SK-N-MC (cell line): ENCODE data around the gene CCDC107.

Source experiments
- DNase-seq: peaks from one replicate; pipeline ENCODE4 v3.0.0-alpha.2; 2011; ENCODE audit warnings: low read depth, low spot score
- H3K27ac ChIP-seq: fragments of 200-600 bp; sonication (generic); 2 replicates; pipeline ENCODE4 v1.5.1; 2016; ENCODE audit warnings: mixed run types
- H3K36me3 ChIP-seq: fragments of 200-600 bp; sonication (generic); 2 replicates; pipeline ENCODE4 v1.6.1; 2017; ENCODE audit warnings: antibody characterized with exemption, low read length, mixed read lengths; ENCODE audit not compliant: insufficient read depth
- H3K4me3 ChIP-seq: fragments of 200-600 bp; sonication (generic); 2 replicates; pipeline ENCODE4 v1.5.1; 2016
- H3K9ac ChIP-seq: fragments of 200-600 bp; sonication (generic); 2 replicates; pipeline ENCODE4 v1.8.0; 2017; ENCODE audit warnings: mixed run types, mixed read lengths; ENCODE audit not compliant: insufficient read length
- H3K9me3 ChIP-seq: fragments of 200-600 bp; sonication (generic); 2 replicates; pipeline ENCODE4 v1.6.1; 2017; ENCODE audit warnings: low read depth, mild to moderate bottlenecking, antibody characterized with exemption, low read length, moderate library complexity, mixed read lengths
- EZH2 ChIP-seq: fragments of 200-600 bp; sonication (generic); IDR thresholded peaks from one replicate; pipeline ENCODE4 v1.6.1; 2017; ENCODE audit warnings: antibody characterized with exemption
- FOXP2 ChIP-seq: optimal IDR thresholded peaks from 2 replicates; pipeline ENCODE3; 2011; ENCODE audit warnings: mild to moderate bottlenecking, moderate library complexity; ENCODE audit not compliant: insufficient read depth; ENCODE audit errors: extremely low read length, control extremely low read depth
- POLR2AphosphoS5 ChIP-seq: IDR thresholded peaks from 2 replicates; pipeline ENCODE4 v1.6.1; 2012; ENCODE audit warnings: mild to moderate bottlenecking, low read depth, low read length, borderline replicate concordance

Gene CCDC107

GRCh38 chr9:35682520-35683315 lies 24.6 kb downstream of the CCDC107 start:
- Histone ChIP-seq H3K36me3 (peaks cover 22% of the 10 kb centered on the region; the same call in 1 of the 2 replicates), H3K9ac (no peak overlapping the region), H3K4me3 (no peak overlapping the region), H3K27ac (no peak overlapping the region), H3K9me3 (no peaks in the 10 kb centered on the region)
- TF ChIP-seq EZH2: no peak
- TF ChIP-seq POLR2AphosphoS5: no peak
- DNase-seq: no peak

- Histone ChIP-seq H3K27ac (no peak overlapping the region), H3K4me3 (no peak overlapping the region), H3K36me3 (peaks cover 22% of the 10 kb centered on the region; the same call in 1 of the 2 replicates), H3K9ac (no peak overlapping the region), H3K9me3 (no peaks in the 10 kb centered on the region)
- TF ChIP-seq EZH2: no peak
- TF ChIP-seq FOXP2: no peak
- TF ChIP-seq POLR2AphosphoS5: no peak
- DNase-seq: no peak
Measured at GRCh38 chr9:35683323-35683722, 25.2 kb downstream of the CCDC107 start.

GRCh38 chr9:35684921-35685320 lies 26.8 kb downstream of the CCDC107 start:
- Histone ChIP-seq H3K4me3 (no peak overlapping the region), H3K9ac (no peak overlapping the region), H3K36me3 (peaks cover 22% of the 10 kb centered on the region; the same call in 1 of the 2 replicates), H3K27ac (no peak overlapping the region), H3K9me3 (no peaks in the 10 kb centered on the region)
- TF ChIP-seq POLR2AphosphoS5 (no peak), FOXP2 (no peak), EZH2 (no peak)
- no peak for DNase-seq

GRCh38 chr9:35685506-35685905 lies 27.4 kb downstream of the CCDC107 start:
- H3K27ac ChIP-seq: no peak overlapping the region
- no peaks in the 10 kb centered on the region for H3K9me3 ChIP-seq
- H3K4me3 ChIP-seq: no peak overlapping the region
- no peak for DNase-seq
- peaks cover 22% of the 10 kb centered on the region; the same call in 1 of the 2 replicates for H3K36me3 ChIP-seq
- no peak overlapping the region for H3K9ac ChIP-seq
- TF ChIP-seq FOXP2 (no peak), POLR2AphosphoS5 (no peak), EZH2 (no peak)

- peaks cover 22% of the 10 kb centered on the region; the same call in 1 of the 2 replicates for H3K36me3 ChIP-seq
- peak overlapping the region; percentile 13; the same call in 1 of the 2 replicates for H3K27ac ChIP-seq
- no peak overlapping the region for H3K9ac ChIP-seq
- H3K4me3 ChIP-seq: no peak overlapping the region
- DNase-seq: no peak
- no peaks in the 10 kb centered on the region for H3K9me3 ChIP-seq
- no peak for TF ChIP-seq FOXP2
- TF ChIP-seq EZH2: no peak
- TF ChIP-seq POLR2AphosphoS5: no peak
Measured at GRCh38 chr9:35686222-35687203, 28.4 kb downstream of the CCDC107 start.

GRCh38 chr9:35687306-35687705 lies 29.2 kb downstream of the CCDC107 start:
- Histone ChIP-seq H3K9me3 (no peaks in the 10 kb centered on the region), H3K4me3 (no peak overlapping the region), H3K27ac (peak overlapping the region; percentile 13; the same call in 1 of the 2 replicates), H3K9ac (no peak overlapping the region), H3K36me3 (peaks cover 22% of the 10 kb centered on the region; the same call in 1 of the 2 replicates)
- TF ChIP-seq FOXP2: no peak
- no peak for DNase-seq

GRCh38 chr9:35687972-35688557 lies 30.0 kb downstream of the CCDC107 start:
- H3K27ac ChIP-seq: no peak overlapping the region
- DNase-seq: no peak
- TF ChIP-seq EZH2: no peak
- no peak for TF ChIP-seq FOXP2
- no peak for TF ChIP-seq POLR2AphosphoS5
- no peak overlapping the region for H3K9ac ChIP-seq
- no peaks in the 10 kb centered on the region for H3K9me3 ChIP-seq
- H3K4me3 ChIP-seq: no peak overlapping the region
- H3K36me3 ChIP-seq: peaks cover 20% of the 10 kb centered on the region; the same call in 1 of the 2 replicates
